Activated CD4-positive, alpha-beta T cell treated with anti-CD3 and anti-CD28 coated beads, Interleukin-2, Interleukin-6, amounts not matched to agents 100 ng/mL and 50 ng/mL, durations not matched to agents 16 hours and 8 hours (primary cell): Measurements from ENCODE around the gene TSEN54.

Experiments
- DNase-seq: peaks from one replicate; pipeline ENCODE4 v3.0.0-alpha.2; 2020

Gene TSEN54

DNA sequence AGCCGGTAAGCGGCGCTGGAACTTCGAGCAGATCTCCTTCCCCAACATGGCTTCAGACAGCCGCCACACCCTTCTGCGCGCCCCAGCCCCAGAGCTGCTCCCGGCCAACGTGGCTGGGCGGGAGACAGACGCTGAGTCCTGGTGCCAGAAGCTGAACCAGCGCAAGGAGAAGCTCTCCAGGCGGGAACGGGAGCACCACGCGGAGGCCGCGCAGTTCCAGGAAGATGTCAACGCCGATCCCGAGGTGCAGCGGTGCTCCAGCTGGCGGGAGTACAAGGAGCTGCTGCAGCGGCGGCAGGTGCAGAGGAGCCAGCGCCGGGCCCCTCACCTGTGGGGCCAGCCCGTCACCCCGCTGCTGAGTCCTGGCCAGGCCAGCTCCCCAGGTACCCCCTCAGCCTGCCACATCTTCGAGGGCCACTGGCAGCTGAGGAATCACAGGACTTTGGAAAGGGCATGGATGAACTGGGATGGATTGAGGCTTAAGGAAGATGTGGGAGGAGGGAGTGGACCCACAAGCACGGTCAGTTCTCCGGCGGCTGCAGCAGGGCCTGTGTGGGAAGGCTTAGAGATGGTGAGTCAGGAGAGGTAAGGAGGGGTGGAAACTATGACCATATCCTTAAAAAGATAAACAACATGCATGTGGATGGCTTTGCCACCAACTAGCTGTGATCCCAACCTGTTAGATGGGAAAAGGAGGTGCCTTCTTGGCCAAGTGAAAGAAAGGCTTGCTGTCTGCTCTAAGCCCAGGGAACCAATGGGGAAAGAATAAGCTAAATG, 5.8 kb downstream of the TSEN54 start:
- DNase-seq: no peak

DNA sequence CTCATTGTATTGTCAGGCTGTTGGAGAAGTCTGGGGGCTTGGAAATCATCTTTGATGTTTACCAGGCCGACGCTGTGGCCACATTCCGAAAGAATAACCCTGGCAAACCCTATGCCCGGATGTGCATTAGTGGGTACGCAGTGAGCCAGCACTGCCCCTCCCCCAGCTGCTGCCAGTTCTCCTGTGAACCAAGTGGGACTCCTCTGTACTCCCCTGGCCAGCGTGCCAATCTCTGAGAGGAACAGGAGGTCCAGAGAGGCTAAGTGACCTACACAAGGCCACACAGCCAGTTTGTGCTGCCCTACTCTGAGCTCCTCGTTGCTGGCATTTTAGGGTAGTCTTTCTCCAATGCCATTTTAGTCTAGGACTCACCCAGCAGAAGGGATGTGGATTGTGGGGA, 7.3 kb downstream of the TSEN54 start:
- no peak for DNase-seq

DNA sequence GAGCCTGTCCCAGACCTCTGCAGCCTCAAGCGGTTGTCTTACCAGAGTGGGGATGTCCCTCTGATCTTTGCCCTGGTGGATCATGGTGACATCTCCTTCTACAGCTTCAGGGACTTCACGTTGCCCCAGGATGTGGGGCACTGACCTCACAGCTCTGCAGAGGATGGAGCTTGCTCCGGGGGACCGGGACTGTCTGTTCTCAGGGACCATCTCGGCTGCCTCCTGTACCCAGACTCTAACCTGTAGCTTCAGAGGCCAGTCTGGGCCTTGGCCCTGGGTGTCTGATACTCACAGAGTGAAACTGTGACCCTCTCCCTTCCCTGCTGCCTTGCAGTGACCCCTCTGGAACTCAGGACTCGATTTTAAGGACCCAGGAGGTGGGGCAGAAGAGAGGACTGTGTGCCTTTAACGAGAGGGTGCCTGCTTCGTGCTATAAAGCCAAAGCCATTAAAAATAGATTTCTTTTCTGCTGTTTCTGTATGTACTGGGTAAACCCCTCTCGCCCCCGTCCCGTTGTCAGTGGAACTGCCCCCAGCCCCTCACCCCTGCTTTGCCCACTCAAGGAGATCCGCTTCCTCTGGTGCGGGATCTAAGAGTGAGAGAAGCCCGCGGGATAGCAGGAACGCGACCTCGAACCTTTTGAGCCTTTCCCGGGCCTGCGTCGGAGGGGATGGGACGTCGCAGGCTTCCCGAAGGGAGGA, 8.1 kb downstream of the TSEN54 start:
- no peak for DNase-seq

DNA sequence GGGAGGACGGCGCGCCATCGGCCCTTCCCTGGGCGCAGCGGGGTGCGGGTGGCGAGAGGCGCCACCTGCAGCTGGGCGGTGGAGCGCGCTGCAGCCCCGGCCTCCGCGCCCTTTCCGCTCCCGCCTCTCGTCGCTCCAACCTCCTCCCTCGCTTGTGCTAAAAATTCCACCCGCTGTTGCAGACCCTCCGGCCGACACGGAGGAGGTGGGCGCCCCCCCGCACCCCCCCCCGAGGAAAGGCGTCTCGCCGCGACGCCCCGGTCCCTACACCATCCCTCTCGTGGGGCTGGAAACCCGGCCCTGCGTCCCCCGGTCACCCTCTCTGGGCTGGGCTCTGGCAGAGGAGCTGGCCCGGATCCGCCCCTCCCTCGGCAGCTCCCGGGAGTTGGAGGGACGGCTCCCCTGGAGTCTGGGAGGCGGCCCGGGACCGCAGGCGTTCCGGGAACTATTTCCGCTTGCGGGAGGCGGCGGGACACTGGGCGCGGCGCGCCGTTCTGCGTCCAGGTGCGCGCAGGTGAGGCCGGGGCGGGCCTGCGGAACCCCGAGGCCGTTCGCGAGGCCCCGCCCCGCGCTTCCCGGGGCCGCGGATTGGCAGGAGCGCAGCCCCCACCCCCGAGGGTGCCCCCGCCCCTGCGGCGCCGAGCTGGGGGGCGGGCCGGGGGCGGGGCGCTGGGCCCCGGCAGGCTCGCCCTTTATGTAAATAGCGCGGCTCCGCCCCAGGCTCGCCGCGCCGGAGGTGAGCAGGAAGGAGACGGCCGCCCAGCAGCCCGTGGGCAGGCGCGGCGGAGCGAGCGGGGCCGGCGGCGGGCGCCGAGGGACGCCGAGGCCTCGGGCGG, 8.9 kb downstream of the TSEN54 start, which contains the start of gene LLGL2:
LLGL2 (plus strand) TSS at position 728 of the 836 bp plus-strand sequence. CDS start 17,730 bp downstream, outside the sequence.
- DNase-seq: peak; percentile 84

DNA sequence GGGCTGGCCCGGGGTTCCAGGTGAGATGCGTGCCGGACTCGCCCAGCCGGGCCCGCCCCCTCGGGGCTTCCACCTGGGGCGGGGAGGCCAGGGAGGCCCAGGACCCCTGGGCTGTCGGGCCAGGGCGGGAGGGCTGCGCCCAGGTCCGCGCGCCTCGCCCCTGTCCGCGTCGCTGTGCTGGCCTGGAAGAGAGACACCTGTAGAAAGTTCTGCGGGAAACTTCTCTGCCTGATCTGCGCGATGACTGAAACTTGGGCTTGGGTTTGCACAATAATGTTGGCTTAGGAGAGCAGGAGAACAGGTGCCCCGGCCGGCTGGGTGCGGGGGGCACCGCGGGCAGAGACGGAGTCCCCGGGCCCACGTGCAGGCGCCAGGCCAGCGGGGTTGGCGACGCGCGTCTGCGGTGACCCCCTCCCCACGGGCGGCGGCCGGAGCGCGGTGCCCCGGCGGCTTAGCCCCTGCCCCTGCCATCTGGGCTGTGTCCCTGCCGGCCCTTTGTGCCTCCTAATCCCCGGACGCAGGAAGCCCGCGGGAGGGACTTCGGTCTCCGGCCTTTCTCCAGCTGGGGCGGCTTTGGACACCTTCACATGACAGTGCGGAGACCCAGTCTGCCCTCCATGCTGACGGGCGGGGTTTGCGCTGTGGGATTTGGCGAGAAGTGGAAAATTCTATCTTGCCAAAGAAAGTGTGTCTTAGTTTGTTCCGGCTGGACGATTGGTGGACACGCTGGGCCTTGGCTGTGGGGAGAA, 9.7 kb downstream of the TSEN54 start:
- no peak for DNase-seq

DNA sequence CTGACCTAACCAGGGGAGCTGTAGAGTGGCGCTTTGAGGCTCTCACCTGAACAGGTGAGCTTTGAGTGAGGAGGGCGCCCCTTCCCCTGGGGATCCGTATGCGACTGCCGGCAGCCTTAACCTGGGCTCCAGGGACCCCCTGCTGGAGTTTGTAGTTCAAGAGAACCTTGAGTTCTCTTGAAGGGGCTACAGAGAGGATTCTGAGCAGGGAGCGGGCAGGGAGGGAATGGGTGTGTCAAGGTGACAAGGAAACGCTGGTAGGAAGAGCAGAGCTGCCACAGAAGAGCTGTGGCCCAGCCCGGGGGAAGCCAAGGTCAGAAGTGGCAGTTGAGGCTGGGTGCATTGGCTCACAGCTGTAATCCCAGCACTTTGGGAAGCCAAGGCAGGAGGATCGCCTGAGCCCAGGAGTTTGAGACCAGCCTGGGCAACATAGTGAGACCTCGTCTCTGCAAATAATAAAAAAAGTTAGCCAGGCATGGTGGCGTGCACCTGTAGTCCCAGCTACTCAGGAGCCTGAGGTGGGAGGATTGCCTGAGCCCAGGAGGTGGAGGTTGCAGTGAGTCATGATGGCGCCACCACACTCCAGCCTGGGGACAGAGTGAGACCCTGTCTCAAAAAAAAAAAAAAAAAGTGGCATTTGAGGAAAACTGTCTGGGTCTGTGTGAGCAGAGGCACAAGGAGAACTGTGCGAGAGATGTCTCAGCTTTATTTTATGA, 10.4 kb downstream of the TSEN54 start:
- no peak for DNase-seq

DNA sequence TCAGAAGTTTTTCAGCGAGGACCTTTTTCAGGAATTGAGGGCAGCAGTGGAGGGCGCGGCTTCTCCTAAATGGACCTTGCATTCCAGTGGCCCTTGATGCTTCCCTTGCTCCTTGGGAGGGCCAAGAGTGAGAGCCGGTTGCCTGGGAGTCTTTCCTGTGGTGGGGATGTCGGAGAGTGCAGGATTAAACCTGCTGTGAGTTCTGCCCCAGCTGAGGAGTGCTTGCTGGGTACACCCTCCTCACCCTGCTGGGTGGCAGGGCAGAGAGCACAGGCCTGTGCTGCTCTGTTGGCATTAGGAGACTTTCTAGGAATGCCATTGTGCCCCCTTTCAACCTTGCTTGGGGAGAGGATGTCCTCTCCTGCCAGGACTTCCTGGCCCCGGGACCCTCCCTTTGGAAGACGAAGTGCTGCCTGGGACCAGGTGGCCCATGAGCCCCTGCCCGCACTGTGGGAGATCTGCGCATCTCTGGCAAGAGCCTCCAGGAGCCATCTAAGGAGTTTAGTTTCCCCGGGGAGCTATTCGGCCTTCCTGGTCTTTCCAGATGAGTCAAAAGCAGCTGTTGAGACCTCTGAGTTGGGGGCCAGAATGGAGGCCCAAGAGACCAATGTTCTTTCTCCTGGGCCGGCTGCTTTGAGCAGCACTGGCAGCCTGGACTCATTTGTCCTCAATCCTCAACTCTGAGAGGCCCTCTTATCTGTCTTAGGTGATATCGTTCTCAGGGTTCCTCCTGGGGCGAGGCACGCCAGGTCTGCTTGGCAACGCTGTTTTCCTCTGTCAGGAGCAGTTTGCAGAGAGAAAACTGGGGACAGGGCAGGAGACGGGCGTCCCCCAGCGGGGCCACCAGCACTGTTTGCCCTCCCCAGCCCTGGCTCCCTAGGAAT, 14.8 kb downstream of the TSEN54 start:
- DNase-seq: no peak

DNA sequence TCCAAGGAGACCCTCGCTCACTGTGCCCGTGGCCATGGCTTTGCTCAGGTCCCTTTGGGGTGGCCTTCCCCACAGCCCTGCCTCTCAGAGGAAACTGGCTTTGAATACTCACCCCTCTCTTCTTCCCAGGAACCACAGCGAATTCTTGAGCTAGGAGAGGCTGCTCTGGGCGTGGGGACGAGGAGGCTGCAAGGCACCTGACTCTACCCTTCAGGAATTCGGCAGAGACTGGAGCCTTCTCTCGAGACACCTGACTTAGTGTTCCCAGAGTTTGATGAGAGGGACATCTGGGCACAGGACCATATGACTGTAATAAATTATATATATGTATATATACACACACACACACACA, 15.4 kb downstream of the TSEN54 start:
- DNase-seq: no peak

DNA sequence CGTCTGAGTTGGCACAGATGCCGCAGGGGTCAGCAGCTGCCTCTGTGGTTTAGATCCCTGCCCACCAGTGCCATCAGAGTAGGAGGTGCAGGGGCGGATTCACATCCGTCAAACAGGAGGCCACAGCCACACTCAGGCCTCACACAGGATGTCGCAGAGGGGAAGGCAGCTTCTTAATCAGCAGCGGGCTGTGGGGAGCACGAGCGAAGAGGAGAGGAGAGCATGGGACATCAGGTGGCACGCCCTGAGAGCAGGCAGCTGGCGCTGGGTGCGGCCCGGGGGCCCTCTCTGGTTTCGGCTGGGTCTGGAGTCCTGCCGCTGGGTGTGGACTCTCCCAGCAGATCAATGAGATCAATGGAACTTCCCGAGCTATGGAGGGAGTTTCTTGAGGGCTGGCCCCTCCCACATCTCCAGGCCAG, 18.8 kb downstream of the TSEN54 start:
- DNase-seq: peak; percentile 85

DNA sequence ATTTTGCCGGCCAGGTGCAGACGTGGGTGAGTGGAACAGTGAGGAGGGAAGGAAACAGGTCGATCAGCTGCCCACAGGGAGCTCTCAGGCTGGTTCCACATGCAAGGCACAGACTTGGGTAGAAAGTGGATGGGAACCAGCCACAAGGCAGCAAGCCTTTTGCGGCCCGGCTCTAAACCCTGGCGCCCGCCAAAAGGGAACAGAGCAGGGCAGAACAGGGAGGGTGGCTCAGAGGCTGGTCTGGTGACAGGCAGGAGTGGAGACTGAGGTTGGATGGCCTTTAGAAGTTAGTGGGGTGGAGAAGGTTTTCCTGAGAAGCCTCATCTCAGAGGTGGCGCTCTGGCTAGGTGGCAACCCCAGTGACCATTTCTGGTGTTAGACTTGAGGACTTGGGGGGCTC, 19.5 kb downstream of the TSEN54 start:
- no peak for DNase-seq

DNA sequence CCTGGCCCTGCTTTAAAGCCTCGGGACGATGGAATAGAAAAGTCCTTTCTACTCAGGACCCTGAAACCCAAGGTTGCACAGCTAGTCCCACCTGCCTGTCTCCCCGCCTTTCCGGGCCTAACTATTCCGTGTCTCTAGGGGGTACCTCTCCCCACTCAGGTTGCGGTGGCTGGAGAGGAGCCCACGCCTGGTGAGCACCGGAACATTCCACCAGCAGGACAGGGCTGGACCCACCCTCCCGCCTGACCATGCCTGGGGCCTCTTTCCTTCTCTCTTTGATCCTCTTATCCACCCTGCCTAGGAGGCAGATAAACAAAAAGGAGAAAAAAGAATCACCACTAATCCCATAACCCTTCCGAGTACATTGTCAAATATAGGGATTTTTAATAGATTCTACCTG, 20.0 kb downstream of the TSEN54 start:
- no peak for DNase-seq

DNA sequence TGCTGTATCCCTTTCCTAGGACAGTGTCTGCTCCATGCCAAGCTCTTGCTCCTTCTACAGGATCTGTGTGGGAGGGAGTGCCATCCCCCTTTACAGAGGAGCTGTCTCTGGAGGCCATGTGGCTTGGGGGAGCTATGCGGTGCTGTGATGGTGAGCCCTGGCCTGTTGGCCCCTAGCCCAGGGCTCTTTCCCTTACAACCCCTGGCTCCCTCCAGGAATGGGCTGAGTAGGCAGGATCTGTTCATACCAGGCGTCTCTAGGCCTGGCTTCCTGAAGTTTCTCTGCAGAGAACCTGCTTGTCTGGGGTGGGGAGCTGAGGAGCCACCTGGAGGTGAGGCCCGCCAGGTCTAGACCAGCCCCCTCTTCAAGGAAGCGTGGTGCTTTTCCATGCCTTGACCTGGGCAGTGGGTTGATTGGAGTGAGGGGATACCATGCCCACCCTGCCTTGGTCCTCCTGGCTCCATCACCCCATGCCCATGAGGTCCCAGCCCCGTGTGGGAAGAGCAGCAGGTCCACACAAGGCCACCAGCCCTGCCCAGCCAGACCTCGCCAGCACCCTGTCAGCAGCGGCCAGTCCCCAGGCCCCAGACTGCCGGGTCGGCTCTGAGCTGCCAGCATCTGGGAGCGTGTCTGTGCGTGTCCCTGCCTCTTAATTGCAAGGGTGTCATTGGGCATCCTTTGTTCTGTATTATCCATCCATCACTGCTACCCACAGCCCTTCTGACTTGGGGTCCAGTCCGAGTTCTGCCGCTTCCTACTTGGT, 23.8 kb downstream of the TSEN54 start:
- DNase-seq: no peak

DNA sequence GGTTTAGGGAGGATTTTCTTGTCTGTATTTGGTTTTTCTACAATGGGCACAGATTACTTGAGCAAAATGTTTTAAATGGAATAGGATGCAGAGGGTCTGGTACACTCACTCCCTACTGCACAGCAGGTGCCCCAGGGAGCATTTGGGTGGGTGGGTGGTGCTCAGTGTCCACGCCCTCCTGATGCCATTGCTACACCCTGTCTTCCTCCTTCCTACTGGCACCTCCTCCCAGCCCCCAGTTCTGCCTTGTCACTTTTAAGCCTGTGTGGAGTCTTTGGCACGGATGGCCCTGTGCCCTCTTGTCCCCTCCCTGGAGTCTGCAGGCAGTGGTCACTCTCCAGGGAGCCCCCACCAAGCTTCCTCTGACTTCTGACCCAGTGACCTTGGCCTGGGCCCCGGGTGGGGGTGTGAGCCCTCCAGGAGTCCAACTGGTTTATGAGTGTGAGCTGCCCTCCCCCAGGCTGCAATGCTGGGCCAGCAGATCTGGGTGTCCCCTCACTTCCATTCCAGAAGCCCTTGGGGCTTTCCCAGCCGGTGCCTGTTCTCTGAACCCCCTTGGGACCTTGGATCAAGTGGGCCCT, 24.7 kb downstream of the TSEN54 start:
- DNase-seq: no peak

DNA sequence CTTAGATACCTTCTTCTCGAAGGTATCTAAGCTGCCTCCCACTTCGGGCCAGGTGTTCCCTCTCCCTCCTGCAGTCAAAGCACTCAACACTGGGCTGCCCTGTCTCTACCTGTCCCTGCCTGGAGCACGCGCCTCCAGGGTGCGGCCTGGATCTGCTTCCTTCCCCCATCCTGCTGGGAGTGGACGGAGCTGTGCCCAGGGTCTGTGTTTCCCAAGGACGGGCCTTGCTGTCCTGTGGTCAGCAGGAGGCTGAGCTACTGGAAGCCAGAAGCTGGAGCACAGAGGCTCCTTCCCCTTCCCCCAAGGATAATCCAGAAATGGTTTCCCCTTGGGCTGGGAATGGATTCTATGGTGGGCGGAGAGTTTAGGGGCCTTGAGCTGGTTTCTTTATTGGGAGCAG, 25.9 kb downstream of the TSEN54 start:
- no peak for DNase-seq

DNA sequence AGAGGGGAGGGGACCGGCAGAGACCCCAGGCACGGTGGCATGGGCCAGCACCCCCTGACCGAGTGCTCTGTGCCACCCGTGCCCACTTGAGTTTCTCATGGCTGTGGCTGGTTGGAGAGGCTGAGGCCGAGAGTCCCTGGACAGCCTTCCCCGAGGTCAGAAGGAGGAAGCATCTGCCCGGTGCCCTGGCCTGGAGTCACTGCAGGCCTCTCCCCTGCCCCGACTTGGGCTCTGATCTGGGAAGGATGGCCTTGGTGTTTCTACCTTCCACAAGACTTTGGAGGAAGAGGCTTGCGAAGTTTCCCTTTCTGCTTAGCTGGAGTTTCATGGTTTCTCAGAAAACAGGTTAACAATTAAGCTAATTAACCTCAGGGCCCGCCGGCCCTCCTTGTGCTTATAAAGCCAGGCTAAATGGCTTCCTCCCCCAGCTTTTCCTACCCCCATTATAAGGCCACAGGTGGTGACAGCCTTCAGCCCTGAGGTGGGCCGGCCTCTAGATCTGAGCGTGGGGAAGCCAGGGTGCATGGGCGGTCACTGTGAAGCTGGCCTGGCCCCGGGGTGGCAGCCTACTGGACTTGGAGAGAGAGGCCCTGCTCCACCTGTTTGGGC, 26.5 kb downstream of the TSEN54 start:
- no peak for DNase-seq

DNA sequence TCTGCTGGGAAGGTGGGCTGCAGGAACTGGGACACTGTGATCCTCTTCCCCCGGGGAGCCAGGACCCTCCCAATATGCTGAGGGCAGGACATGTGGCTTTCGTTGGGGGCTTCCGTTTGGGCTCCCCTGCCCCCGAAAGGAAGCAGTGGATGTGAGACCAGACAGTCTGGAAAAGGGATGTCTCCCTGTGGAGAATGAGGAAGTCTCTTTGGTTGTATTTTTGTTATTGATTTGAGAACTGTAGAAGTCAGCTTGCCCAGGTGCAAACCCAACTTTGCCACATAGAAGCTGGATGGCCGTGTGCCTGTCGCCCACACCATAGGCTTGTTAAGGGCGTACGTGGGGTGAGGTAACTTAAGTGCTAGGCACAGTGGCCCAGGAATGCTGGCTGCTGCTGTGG, 27.9 kb downstream of the TSEN54 start:
- DNase-seq: no peak

DNA sequence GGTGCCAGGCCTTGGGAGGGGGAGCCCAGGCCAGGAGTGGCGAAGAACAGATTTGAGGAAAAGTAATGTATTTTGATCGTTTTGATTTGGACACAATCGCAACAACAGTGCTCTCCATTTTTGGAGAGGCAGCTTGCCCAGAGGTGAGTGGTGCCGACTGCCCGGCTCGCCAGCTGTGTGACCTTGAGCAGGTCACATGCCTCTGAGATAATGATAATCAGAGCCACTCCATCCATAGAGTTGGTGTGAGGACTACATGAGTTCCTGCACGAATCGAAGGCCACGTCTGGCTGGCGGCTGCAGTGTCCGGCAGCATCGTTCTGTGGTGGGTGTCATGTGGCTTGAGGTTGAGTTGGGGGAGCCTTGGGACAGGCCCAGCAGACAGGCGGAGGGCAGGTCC, 29.9 kb downstream of the TSEN54 start:
- no peak for DNase-seq

DNA sequence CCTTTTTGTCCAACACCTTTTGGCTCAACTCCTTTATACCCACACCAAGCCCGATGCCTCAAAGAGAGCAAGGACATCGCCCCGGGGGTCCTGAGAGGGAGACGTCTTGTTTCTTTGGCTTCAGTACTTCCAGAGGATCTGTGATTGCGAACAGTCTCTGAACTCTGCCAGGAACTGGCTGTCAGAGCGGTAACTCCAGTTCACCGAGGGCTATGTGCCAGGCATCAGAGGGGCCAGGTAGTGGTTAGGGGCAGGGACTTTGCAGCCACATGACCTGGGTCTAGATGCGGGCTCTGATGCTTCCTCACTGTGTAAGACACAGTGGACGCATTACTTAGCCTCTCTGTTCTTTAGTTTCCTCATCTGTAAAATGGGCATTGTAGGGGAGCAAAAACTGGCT, 30.8 kb downstream of the TSEN54 start:
- DNase-seq: no peak

DNA sequence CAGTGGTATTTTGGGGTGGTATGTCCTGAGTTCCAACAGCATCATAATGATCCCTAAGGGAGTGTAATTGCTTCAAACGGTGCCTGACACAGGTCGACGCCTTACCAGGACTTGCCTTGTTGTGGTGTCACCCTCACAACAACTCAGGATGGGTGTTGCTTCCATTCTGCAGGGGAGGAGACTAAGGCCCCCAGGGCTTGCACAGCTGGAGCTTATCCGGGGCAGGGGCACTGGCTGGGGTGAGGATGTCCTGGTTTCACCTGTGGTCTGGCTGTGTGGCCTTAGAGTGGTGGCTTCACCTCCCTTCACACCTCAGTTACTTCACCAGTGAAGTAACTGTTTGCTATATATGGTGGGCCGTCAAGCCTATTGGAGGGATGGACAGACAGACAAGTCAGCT, 32.5 kb downstream of the TSEN54 start:
- DNase-seq: no peak
